GM19438 (cell line): ENCODE measurements around the gene ARPP21.

Experiments
- ATAC-seq: cut with Tn5 transposase; IDR thresholded peaks from one replicate; pipeline ENCODE4 v1.9.1; 2021; ENCODE audit warnings: low read depth; ENCODE audit not compliant: unreplicated experiment

The ARPP21 gene

GRCh38 chr3:35727179-35727578, 87.9 kb downstream of the ARPP21 start:
- ATAC-seq: no peak

- no peak for ATAC-seq
Observed at GRCh38 chr3:35733341-35733740, 94.0 kb downstream of the ARPP21 start.

- no peak for ATAC-seq
Observed at GRCh38 chr3:35733864-35734263, 94.5 kb downstream of the ARPP21 start.

- ATAC-seq: no peak
Observed at GRCh38 chr3:35737080-35737479, 97.8 kb downstream of the ARPP21 start.

- ATAC-seq: no peak
Observed at GRCh38 chr3:35737527-35737926, 98.2 kb downstream of the ARPP21 start.

- no peak for ATAC-seq
Observed at GRCh38 chr3:35737934-35738706, 98.8 kb downstream of the ARPP21 start.

GRCh38 chr3:35739181-35739809, 100.0 kb downstream of the ARPP21 start:
- no peak for ATAC-seq

- no peak for ATAC-seq
Observed at GRCh38 chr3:35739964-35740527, 100.7 kb downstream of the ARPP21 start.

- ATAC-seq: no peak
Observed at GRCh38 chr3:35743218-35743617, 103.9 kb downstream of the ARPP21 start.

GRCh38 chr3:35744419-35744818, 105.1 kb downstream of the ARPP21 start:
- ATAC-seq: no peak

- ATAC-seq: no peak
Observed at GRCh38 chr3:35745351-35745750, 106.0 kb downstream of the ARPP21 start.

GRCh38 chr3:35745802-35746484, 106.6 kb downstream of the ARPP21 start:
- no peak for ATAC-seq

GRCh38 chr3:35746492-35746891, 107.2 kb downstream of the ARPP21 start:
- ATAC-seq: no peak

GRCh38 chr3:35748144-35748543, 108.8 kb downstream of the ARPP21 start:
- no peak for ATAC-seq

- ATAC-seq: no peak
Observed at GRCh38 chr3:35751207-35751606, 111.9 kb downstream of the ARPP21 start.

- no peak for ATAC-seq
Observed at GRCh38 chr3:35757991-35758757, 118.8 kb downstream of the ARPP21 start.

GRCh38 chr3:35760146-35760545, 120.8 kb downstream of the ARPP21 start:
- no peak for ATAC-seq

- ATAC-seq: no peak
Observed at GRCh38 chr3:35761311-35761710, 122.0 kb downstream of the ARPP21 start.

GRCh38 chr3:35772381-35773015, 133.2 kb downstream of the ARPP21 start:
- ATAC-seq: no peak

GRCh38 chr3:35773417-35773816, 134.1 kb downstream of the ARPP21 start:
- ATAC-seq: no peak
